ENCODE results near the gene COMT.
A peak's percentile ranks its signal among the peaks of the same experiment; 100 is the strongest.

COMT gene

GRCh38 chr22:19897726-19898125 lies 43.8 kb upstream of the COMT start:
- no peak for TF ChIP-seq CTCF (conservative IDR thresholded peaks at IDR 0.05)
- H3K27ac ChIP-seq = no peak overlapping the region

- no peak overlapping the region for H3K27ac ChIP-seq
These were observed 43.4 kb upstream of the COMT start for GRCh38 chr22:19898145-19898544.

GRCh38 chr22:19898831-19899567 lies 42.6 kb upstream of the COMT start:
- no peak overlapping the region for H3K27ac ChIP-seq
- TF ChIP-seq CTCF (conservative IDR thresholded peaks at IDR 0.05) = no peak

More at GRCh38 chr22:19898145-19898544, 43.4 kb upstream of the COMT start:
- TF ChIP-seq CTCF (conservative IDR thresholded peaks at IDR 0.05) = no peak

DNA sequence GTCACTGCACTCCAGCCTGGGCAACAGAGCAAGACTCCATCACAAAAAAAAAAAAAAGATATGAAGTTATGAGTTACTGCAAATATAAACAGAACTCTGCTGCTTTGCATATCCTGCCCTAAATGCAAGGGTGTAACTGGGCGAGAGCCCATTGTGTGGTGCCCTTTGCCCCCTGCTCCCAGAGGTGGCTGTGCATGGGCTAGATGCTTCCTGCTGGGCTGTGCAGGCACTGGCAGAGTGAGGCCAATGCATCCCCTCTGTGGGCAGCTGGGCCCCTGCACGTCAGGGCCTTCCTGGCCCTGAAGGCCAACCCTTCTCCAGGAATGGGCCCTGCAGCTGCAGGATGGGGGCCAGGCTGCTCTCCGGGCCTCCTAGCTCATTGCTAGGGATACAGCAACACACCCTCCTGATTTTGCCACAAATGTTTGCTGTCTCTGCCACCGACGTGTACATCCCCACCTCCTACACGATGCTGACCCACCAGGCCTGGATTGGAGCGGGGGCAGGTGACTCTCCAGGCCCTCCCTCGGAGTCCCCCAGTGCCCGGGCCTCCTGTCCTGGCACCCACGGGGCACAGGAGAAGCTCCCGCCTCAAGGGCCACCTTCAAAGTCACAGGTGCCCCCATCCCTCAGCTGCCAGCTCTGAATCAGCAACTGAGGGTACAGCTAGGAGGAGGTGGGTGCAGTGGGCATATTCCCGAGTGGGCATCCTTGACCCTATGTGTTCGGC lies 40.7 kb upstream of the COMT start:
- no peak for TF ChIP-seq CTCF (conservative IDR thresholded peaks at IDR 0.05)
- no peak overlapping the region for H3K27ac ChIP-seq

- TF ChIP-seq CTCF (conservative IDR thresholded peaks at IDR 0.05) = no peak
- peak overlapping the region; percentile 54; the same call in 1 of the 2 replicates for H3K27ac ChIP-seq
These were observed 39.9 kb upstream of the COMT start for GRCh38 chr22:19901577-19902244.

- no peak for TF ChIP-seq CTCF (conservative IDR thresholded peaks at IDR 0.05)
- H3K27ac ChIP-seq = peak overlapping the region; percentile 54; the same call in 1 of the 2 replicates
These were observed 39.3 kb upstream of the COMT start for GRCh38 chr22:19902245-19902715.

- H3K27ac ChIP-seq = peak overlapping the region; percentile 54; the same call in 1 of the 2 replicates
- no peak for TF ChIP-seq CTCF (conservative IDR thresholded peaks at IDR 0.05)
These were observed 38.5 kb upstream of the COMT start for GRCh38 chr22:19903031-19903430.
